Fibroblast of lung (primary cell): ENCODE data around the gene RRAD.

Source experiments
- CTCF ChIP-seq, 2 donors: IDR thresholded peaks in 1 of 2; conservative IDR thresholded peaks in 1 of 2; 1 replicate in 1 of 2; 2 replicates in 1 of 2; pipeline ENCODE4 v1.5.1; 2011 to 2012; ENCODE audit warnings: low read length in 2 of 2, control low read depth in 1 of 2, inconsistent platforms in 1 of 2, low read depth in 1 of 2, mild to moderate bottlenecking in 1 of 2
- EZH2 ChIP-seq: IDR thresholded peaks from 2 replicates; pipeline ENCODE4 v1.5.1; 2012; ENCODE audit warnings: low read length, control low read depth, mild to moderate bottlenecking; ENCODE audit errors: missing control alignments

GRCh38 chr16:66931665-66932064, 6.3 kb upstream of the RRAD start:
- TF ChIP-seq CTCF (conservative IDR thresholded peaks at IDR 0.05 in 1 of 2, IDR thresholded peaks at IDR 0.05 in 1 of 2; ENCODE audit: low read depth in 1 of 2, low read length in 2 of 2) (no peak), EZH2 (no peak)
